Fibroblast of skin of right biceps (primary cell): Measurements from ENCODE around the gene SLC16A4.

Experiments
- DNase-seq: peaks from one replicate; pipeline ENCODE4 v3.0.0-alpha.2; 2013

SLC16A4 gene

GRCh38 chr1:110321045-110321444 lies 69.8 kb downstream of the SLC16A4 start:
- DNase-seq, result no peak

- DNase-seq, result no peak
Observed at GRCh38 chr1:110320168-110320518, 70.7 kb downstream of the SLC16A4 start.

DNA sequence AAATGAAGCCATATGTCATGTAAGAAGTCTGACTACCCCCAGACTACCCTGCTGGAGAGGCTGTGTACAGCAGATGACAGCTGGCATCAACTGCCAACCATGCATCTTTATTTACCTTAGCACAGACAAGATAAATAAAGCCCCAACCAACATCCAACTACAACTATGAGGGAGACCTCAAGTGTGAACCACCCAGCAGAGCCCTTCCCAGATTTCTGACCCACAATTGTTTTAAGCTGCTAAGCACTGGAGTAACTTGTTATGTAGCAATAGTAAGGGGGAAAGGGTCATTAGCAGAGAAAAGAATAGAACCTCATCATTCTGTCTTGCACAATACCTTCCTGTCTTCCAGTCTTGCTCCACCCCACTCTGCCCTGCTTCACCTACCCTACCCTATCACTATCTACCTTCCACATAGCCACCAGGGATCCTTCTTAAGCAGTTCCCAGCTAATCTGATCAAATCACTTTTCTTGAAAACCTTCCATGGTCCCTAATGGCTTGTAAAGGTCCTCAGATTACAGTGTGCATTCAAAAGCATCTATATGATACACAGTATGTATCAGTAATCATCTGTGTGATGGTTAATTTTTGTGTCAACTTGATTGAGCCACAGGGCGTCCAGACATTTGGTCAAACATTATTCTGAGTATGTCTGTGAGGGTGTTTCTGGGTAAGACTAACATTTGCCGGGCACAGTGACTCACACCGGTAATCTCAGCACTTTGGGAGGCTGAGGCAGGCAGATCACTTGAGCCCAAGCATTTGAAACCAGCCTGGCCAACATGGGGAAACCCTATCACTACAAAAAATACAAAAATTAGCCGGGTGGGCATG lies 71.3 kb downstream of the SLC16A4 start:
- no peak for DNase-seq

GRCh38 chr1:110318046-110318445 lies 72.8 kb downstream of the SLC16A4 start:
- DNase-seq, result no peak

GRCh38 chr1:110316735-110317134 lies 74.1 kb downstream of the SLC16A4 start:
- DNase-seq, result no peak
